HG03280 (cell line): ENCODE data around the gene TNP1.

Experiments used
- ATAC-seq: cut with Tn5 transposase; IDR thresholded peaks from one replicate; pipeline ENCODE4 v1.9.1; 2021; ENCODE audit warnings: mild to moderate bottlenecking, moderate library complexity; ENCODE audit not compliant: unreplicated experiment

Gene TNP1

DNA sequence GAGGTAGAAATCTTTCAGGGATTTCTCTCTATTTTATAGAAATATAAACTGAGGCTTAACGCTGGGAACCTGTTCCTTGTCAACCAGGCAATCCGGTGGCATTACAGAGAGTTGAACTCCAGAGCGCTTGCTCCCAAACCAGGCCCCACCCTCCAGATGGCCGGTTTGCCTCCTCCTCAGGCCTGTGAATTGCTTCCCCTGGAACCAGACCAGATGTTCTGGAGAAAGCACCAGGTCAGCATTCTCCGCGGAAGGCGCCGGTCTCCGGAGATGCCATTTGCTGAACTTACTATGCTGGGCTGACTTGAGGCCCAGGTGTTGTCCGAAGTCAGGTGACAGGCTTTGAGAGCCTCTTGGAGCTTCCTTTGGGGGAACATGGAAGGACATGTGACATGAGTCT, 17.2 kb downstream of the TNP1 start:
- ATAC-seq, result no peak

DNA sequence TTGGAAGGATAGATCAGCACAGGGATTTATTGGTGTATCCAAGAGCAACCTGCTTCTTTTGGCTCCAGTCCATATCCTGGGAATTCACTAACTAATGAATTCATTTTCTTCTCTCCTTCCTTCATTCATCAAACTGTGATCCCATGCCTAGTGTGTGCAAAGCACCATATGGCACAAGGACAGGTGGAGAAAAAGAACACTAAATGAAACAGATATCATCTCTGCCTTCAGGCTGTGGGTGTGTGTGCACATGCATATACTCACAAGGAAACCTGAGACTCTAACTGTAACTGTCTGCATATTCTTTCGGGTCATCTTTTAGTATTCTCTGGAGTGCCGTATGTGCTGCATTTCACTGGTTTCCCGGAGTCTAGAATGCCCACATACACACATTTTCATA, 20.2 kb downstream of the TNP1 start:
- ATAC-seq, result no peak

DNA sequence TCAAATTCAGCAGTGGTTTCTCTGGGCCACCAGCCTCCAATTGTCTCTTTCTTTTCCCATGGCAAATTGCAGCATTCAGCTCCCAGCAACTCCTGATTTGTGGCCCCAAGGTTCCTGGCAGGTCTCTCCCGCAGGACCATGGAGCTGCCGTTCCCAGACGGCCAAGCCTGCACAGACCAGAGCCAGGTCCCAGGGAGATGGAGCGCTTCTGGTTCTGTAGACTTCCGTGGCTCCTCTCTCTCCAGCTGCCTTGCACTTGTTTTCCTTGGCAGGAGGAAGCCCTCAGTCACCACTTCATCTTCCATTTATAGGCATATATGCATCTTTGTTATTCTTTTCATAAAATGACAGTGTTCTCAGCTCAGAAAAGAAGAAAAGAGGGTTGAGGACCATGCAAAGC, 21.7 kb downstream of the TNP1 start:
- ATAC-seq, result no peak

DNA sequence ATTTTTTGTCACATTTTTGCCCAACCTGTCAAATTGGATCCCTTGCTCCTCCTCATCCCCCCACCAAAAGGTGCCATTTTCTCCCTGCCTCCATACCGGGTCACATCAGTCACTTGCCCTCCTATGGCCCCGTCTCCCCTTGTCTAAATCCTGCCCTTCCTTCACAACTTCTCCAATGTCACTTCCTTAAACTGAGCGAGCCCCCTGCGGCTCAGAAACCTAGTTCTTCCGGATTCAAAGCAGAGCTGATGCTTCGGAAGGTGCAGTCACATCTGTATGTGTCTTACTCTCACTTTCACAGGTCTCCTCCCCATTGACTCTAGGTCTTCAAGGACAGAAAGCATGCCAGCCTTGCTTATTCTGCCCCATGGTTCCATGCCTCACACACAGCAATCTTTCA, 22.1 kb downstream of the TNP1 start:
- ATAC-seq, result no peak

DNA sequence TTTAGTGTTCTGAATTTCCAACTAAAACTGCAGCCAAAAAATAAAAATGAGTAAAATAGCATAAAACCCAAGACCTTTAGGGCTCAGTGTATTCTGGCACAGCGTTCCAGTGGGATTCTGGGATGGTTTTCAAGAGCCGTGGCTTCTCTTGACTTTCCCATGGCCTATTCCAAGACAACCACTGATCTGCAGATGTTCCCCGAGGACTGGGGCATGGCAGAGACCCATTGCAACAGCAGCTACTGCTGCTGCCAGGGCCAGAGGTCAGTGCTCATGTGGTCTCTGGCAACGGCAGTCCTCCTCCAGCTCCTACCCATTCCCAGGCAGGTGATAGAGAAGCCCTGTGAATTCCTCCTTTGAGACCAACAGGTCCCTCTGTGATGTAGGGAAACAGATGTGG, 26.8 kb downstream of the TNP1 start:
- no peak for ATAC-seq

DNA sequence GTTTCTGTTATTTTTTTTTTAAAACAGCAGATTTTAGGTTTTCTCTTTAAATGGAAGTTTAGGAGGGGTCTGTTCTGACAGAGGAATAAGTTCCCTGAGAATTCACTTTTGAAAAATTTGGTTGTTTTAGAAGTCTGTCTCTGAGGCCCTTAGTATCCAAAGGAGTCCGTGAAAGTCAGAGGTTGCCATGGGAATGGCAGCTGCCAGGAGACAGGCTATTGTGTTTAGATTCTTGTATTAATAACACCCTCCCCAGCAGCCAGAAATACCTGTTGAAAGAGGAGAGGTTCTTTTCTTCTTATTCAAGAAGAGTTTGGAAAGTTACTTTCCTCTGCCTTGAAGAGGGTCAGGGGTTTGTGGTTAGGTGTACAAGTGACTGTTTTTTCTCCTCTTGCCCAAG, 29.5 kb downstream of the TNP1 start:
- no peak for ATAC-seq

DNA sequence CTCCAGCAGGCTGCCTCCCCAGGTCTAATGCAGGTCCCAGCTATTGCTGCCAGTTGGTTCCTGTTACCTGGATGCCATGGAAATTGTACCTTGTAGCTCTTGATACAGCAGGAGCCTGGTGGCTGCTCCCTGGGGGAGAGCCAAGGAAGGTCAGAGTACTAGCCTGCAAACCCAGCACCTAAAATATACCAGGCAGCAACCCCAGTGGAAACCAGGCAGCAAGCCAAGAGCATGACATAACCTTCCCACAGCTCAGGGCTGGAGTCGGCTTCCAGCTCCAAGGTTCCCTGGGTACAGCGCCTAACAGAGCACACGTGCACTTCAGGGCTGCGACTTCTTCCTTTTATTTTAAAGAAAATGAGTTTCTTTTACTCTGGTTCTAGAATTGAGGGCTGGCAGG, 30.3 kb downstream of the TNP1 start:
- ATAC-seq, result no peak

DNA sequence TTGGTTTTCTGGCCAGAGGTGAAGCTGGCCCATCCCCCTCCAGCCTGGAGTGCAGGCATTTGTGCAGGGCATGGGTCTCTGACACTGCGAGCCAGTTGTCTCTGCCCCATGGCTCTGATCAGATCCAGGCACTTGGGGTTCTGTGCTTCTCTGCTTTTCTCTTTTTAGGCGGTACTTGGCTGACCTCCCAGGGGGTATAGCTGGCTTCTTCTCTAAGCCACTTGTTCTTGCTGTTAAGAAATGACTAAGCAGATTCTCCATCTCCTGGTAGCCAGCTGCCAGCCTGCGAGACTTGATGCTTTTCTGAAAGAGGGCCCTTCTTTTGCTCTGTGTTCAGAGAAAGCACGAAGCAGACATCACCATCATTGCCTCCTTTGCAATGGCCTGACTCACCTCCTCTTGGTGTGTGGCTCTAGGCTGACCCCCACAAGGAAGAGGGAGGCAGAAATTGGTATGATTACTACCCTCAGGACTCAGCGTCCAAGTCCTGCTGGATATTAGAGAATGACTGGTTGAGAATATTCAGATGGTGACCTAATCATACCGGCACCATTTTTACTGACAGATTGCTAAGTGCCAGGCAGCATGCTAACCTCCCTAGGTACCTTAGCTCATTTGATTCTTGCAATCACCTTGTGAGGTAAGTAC, 32.7 kb downstream of the TNP1 start:
- ATAC-seq, result no peak

DNA sequence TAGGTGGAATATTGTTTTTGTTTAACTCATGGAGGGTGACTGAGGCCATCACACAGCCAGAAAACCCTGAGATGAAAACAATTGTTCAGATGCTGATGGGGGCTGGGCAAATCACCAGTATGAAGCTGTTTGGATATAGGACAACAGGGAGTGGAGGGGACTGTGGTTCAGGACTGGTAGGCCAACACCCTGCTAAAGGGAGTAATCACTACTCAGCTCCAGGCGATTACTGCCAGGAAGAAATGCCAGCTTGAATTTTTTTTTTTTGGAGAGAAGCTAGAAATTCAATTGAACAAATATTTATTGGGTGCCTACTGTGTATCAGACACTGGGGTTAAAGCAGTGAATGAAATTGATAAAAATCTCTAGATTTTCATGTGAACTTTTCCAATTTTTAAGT, 37.4 kb downstream of the TNP1 start:
- no peak for ATAC-seq

DNA sequence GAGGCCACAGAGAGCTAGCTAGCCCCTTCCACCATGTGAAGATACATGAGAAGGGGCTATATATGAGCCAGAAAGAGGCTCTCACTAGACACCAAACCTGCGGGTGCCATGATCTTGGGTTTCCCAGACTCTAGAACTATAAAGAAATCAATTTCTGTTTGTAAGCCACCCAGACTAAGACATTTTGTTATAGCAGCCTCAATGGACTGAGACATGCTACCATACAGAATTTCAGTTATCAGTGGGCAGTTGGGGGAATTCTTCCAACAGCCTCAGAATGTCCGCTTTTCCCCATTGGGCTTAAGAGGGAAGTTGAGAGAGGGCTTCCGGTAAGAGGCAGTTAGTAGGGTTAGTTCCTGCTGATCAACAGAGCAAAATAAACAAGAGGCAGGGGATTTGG, 39.2 kb downstream of the TNP1 start:
- ATAC-seq, result no peak

DNA sequence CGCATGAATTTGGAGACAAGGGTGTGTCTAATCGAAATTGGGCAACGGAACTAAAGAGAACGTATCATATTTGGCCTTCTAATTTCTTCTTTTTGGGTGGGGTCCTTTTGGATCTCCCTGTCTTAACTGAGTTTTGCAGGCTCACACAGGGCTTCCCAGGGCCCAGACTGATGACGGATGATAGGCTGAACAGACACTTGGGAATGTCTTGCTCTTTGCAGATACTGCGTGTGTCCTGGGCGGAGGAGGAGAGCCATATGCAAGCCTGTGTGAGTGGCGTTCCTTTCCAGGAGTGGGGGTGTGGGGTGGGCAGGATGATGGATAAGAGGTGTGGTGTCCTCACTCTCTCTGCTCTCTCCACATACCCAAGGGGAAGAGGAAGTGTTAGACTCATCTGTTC, 40.1 kb downstream of the TNP1 start:
- ATAC-seq, result no peak

DNA sequence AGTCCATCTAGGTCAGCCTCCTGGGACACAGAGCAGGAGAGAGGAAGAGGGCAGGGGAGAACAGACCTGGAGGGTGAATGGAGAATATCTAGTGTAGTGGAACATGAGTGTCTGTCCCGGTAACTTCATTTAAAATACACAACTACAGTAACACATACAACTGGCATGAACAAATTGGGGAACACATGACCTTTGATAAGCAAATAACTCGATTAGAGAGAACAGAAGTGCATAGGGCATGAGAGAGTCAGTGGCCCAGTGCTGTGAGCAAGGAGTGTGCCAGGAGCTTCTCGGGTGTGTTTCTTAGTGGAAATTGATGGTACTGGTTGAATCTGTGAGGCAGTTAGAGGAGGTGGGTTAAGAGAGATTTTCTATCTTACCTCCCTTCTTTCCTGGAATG, 40.8 kb downstream of the TNP1 start:
- no peak for ATAC-seq

DNA sequence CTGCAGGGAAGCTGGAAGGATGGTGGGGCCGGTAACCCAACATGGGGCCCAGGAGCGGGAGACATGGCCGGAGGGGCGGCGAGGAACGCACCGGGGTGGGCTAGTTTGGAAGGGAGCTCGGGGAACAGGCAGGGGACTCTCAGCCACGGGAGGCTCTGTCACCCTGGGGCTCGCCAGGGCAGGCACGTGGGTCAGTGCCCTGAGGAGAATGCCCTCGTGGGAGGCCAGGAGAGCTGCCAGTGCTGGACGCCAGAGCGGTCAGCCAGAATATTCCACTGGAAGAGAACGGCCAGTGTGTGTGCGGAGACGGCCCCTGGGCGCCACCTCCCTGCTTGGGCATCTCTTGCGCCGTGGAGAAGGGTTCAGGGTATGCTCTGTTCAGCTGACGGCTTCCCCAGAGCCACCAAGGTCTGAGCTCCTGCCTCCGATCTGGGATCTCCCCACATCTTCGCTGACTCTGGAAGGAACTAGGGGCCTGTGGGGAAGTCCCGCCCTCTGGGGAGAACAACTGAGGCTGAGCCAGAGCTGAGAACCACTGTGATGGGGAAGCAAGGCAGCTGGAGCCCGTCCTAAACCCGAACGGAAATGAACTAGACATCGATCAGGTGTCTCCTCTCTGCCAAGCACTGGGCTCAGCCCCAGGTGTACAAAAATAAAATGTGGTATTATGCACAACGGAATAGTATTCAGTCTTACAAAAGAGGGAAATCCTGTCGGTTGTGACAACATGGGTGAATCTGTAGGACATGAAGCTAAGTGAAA, 49.3 kb downstream of the TNP1 start:
- ATAC-seq, result no peak
